CD4-positive, alpha-beta T cell treated with Interleukin-17A for 1 hour (primary cell): ENCODE data around the gene PMFBP1.
A peak's percentile ranks its signal among the peaks of the same experiment; 100 is the strongest.

Experiments used
- DNase-seq: peaks from one replicate; pipeline ENCODE4 v3.0.0-alpha.2; 2020

PMFBP1 gene

DNA sequence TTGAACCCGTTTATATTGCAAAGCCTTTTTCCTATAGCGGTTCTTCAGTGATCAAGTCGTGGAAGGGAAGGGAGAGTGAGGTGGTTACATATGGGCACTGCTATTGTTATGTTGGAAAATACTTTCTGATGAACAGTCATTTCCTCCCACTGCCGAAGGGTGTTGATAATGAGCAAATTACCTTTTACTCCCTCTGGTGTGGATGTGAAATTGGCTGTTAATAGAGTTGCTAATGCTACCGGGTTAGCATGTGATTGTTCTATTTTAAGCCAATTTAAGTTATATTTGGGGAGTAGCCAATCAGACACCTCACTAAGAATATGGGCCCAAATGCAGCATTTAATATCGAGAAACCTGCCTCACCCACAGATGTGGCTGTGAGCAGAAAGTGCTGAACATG is 15.6 kb upstream of the PMFBP1 start:
- DNase-seq, result no peak

DNA sequence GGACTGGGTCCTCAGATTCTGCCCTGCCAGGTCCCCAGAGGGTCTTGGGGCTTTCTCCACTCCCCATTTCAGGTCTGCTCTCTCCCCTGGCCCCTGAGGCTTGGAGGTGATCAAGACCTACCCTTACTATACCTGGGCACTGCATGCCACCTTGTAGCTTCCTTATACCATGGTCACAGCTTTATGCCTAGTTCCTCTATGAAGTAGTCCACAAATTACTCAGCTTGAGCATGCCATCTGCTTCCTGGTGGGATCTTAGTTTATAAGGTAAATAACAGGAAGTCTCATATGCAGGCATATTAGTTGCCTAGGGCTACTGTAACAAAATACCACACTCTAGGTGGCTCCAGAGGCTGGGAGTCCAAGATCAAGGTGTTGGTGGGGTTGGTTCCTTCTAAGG is 11.0 kb upstream of the PMFBP1 start:
- peak; percentile 25 for DNase-seq

DNA sequence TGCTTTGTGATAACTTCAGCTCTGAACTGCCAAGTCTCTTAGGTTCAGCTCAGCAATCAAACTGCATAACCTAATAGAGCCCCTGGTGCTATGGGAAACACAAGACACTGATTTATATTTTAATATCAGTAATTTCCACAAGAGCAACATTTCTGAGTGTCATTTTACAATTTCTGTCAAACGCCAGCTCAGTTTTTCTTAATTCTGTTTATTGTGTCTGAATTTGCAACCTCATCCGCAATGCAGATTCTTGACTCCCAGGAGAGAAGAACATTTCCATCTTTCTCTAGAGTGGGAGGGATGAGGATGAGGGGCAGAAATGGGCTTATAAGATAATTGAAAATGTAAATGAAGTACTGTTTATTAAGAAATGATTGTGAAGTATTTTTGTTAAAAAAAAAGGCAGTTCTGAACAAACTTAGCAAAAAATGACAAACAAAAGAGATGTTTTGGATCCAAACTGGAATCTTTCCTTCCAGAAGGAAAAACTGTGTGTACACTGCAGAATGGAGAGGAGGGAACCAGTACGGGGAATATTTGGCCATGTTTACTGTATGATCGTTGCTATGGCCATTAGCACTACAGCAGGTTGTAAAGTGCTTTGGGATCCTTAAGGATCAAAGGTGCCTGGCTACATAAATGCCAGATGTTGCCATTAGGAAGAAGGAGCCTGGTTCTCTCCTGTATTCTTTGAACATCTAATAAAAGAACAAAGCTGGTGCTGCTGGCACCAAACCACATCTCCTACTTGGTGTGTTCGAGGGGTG is 7.4 kb upstream of the PMFBP1 start:
- no peak for DNase-seq

DNA sequence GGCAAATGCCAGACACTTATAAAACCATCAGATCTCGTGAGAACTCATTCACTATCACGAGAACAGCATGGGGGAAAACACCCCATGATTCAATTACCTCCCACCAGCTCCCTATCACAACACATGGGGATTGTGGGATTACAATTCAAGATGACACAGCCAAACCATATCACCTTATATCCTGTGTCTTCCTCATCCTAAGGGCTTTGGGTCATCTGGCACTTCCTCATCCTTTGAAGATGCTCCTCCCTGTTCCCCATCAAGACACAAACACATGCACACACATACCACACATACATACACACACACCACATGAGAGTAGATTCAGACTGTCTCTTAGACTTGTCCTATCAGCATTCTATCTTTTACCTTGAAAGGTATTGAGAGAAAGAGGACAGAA is 2.8 kb upstream of the PMFBP1 start:
- no peak for DNase-seq

DNA sequence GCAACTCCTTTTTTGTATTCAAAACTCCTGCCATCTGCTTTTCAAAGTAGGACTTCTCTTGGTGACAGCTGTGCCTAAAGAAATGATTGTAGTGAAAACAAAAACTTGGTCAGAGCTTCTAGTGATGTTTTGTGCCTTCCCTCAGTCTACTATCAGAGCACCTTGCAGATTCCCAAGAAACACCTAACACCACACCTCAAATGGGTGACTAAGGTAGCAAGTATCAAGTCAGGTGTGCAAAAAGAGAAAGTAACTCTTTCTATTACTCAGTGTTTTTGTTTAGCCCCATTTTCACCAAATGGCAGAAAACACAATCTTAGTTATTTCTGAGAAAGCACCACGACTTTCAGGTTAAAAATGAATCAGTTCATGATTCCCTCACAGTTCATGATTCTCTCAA is 2.0 kb upstream of the PMFBP1 start:
- DNase-seq, result no peak

DNA sequence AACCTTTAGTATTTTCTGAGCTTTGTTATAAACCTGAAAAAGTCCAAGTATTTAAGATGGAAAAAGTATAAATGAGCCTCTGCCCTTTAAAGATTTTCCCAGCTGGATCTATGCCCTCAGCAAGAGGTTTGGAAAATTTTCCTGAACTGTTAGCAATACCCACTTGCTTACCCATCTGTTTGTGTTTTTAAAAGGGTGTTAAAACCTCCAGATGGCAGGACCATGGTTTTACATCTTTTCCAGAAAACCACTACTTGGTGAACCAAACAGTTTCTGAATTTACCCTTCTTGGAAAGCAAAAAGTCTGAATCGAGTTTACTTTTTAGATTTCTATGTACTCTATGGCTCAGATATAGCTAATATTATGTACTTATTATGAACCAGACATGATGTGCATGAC is 719 bp downstream of the PMFBP1 start:
- DNase-seq, result no peak

DNA sequence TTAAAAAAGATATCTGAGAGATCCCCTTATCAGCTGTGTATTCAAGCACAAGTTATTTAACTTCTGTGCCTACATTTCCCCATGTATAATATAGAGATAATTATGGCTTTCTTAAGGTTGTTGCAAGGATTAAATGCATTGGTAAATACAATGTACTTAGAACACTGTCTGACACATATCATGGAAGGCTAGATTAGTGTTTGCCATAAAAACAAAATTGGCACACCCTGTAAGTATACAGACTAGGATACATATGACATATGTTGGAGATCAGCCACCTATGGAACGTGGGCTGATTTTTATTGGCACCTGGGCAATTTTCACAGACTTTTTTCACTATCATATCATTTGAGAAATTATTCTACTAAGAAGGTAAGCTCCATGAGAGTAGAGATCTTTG is 2.2 kb downstream of the PMFBP1 start:
- DNase-seq, result no peak

DNA sequence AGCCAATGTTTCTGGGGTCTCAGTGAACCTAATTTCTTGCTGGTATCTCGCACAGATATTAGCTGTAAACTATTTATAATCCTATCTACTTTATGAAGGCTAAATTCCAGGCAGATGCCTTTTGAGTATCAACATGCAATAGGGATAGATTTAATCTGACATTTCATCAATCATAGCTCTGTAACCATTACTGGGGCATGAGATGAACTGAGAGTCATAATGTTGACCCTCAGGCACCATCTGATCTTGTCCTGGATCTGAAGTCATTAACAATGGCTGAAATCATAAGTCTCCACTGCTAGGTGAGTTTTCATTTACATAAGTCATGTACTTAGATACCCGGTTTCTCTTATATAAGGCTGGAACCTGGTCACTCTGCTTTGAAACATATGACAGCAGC is 3.6 kb downstream of the PMFBP1 start:
- no peak for DNase-seq

DNA sequence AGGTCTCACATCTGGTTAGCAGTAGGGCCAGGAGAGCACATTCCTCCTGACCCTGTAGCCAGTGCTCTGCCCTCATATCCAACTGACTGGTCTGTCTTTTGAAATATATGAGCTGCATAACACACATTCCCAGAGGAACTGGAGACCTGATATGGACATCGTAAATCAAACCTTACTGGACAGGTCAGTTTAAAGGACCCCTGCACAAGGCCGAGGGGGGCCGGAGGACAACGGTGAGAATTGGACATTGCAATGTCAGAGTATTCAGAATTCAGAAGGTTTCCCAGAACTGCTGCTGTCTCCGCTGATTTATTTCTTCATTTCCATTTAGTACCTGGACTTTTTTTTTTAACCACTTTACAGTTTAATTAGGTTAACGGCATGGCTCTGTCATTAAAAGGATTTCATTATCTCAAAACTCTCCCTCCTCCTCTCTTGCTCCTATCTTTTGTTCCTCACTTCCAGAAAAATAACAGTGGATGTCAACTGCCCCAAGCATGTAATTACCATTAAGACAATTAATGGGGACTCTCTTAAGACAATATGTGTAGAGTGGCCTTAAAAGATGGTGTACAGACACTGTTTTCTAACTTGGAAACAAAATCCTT is 4.9 kb downstream of the PMFBP1 start:
- no peak for DNase-seq

DNA sequence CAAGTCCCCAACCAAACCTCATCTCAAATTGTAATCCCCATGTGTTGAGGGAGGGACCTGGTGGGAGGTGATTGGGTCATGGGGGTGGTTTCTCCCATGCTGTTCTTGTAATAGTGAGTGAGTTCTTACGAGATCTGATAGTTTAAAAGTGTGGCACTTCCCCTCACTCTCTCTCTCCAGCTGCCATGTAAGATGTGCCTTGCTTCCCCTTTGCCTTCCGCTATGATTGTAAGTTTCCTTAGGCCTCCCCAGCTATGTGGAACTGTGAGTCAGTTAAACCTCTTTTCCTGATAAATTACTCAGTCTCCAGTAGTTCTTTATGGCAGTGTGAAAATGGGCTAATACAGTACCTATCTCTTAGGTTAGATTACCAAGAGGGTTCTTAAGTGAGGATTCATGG is 5.8 kb downstream of the PMFBP1 start:
- DNase-seq, result no peak

DNA sequence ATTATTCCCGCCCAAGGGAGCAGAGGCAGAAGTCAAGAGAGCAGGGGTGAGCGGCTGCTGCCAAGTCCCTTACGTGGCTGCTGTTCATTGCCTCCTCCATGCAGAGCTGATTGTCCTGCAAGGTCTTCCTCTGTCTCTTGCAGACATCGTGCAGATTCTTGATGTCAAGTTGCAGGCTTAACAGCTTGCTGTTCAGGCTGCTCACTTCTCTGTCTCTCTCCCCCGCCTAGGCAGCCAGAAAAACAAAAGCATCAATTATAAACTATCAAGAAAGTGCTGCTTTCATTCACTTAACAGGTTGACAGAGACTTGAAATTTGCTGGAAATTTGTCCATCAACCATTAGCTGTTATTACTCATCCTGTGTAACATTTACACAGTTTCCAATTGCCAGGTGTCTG is 7.3 kb downstream of the PMFBP1 start:
- no peak for DNase-seq

DNA sequence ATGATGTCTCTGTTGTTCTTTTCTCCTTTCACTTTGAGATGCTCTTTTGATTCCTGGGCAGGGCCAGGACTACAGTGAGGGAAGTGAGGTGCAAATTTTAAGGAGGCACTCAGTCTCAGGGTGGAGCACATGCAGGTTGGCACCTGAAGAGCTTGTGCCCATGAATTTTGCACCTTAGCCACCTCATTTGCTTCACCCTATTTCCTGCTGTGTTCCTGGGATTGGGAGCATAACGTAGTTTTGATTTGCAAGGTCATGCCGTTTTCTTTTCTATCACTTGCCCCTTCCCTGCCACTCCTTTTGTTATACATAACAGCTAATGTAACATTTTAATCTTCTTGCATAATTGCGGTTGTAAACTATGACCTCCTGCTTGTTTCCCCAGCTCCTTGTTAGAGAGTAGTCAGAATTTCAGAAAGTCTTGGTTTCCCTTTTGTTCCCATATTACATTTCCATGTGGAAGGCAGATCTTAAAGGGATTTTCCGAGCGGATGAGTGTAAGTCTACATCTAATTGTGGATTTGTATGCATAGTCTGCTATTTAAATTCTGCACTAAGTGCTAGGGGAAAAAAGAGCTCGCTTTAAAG is 9.8 kb downstream of the PMFBP1 start:
- DNase-seq, result no peak

DNA sequence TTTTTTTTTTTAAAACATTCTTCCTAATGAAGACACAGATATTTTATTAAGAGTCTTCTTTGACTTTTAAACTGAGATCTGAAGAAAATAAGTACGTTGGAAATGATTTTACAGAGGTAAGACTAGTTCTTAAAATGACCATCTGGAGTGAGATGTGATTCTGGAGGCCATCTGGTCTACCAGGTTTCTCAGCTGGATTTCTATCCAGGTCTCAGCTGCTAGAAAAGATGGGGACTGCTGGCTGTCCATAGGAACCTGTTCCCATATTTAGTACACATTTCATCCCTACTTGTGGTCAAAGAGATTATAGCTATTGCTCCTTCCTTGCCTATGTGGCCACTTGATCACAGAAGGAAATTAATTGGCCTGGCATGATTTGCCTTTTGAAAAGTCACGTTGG is 12.2 kb downstream of the PMFBP1 start:
- no peak for DNase-seq

DNA sequence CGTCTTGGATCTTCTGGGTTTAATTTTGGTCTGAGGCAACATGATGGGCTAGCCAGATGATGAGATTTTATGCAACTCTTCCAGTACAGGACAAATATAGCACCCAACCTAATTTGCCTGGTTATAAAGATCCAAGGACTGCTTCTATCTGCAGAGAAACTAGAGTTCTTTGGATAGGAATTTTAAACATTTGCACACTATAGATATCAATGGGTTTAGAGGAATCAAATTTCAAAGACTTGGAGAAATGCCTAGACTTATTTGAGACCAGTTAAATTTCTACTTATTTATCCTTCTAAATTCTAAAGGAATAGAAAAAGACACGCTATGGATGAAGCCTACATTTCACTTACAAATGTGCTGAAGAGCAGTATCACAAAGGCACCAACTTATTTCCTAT is 12.6 kb downstream of the PMFBP1 start:
- no peak for DNase-seq

DNA sequence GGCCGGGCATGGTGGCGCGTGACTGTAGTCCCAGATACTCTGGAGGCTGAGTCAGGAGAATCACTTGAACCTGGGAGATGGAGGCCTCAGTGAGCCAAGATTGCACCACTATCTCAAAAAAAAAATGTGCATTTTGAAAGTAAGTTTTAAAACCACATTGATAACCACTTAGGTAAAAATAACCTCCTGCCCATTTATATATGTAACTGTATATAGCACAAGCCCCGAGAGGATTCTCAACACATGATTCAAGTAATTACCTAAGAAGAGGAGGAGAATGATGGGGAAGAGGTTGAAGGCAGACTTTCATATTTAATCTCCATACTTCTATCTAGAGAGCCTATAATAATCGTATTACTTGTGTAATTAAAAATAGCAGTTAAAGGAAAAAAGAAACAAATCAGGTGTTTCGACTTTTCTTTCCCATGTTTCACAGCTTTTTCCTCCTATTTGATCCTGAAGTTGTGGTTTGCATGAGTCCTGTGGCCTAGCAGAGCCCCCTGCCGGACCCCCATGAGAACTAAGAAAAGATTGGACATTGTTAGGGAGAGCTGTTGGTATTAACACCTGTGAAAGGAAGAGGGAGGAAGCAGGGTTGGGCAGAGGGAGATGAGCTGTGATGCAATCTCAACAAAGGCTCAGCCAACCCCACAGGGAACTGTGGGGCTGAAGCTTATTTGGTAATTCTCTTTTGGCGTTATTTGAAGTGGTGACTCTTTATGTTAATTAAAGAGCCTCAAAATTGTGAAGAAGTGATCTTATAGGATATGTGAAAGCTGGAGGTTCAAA is 22.1 kb downstream of the PMFBP1 start:
- no peak for DNase-seq

DNA sequence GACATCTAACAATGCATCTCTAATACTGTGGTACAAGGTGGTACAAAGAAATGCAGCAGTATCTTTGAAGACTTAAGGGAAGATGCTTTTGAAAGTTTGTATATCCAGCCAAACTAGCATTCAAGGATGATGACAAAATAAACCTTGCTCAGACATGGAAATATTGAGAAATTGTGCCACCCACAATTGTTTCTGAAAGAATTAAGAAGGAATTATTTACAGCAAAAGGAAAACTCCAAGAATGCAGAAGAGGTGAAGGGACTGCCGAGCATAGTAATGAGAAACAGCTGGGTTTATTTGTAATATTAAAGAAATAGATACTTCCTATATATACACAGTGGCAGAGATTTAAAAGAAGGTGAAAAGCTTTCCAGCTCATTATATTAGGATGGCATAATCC is 29.5 kb downstream of the PMFBP1 start:
- no peak for DNase-seq

DNA sequence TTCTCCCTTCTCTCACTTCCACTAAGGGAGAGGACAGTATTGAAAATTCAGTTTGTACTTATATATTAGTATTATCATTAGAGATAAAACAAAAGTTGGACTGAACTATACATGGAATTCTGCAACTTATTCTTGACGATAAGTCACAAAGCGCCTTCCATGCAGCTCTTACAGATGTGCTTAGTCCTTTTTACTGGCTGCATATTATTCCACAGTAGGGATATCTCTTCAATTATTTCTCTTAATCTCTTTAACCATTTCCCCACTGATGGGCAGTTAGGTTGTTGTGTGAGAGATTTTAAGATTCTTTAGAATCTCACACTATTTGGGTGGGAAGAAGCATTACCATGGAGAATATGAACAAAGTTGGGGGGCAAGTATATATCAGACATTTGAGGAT is 32.0 kb downstream of the PMFBP1 start:
- no peak for DNase-seq

DNA sequence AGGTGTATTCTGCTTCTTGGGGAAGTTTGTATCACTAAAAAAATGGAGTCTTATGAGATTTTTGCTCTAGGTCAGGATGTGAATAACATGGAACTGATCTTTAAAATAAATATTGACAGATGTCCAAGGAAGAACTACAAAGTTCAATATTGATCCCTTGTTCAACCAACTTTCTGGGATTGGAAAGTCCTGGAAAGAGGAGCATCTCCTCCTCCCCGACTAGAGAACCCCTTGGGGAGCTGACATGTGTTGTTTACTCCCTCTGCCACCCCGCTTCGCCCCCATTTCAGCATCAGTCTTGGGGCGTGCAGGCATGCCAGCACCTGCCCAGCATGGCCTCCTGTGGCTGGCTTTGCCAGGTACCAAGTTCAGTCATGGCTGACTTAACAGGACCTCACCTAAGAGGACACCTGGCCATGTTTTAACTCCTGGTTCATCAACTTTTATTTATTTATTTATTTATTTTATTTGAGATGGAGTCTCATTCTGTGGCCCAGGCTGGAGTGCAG is 33.8 kb downstream of the PMFBP1 start:
- no peak for DNase-seq

DNA sequence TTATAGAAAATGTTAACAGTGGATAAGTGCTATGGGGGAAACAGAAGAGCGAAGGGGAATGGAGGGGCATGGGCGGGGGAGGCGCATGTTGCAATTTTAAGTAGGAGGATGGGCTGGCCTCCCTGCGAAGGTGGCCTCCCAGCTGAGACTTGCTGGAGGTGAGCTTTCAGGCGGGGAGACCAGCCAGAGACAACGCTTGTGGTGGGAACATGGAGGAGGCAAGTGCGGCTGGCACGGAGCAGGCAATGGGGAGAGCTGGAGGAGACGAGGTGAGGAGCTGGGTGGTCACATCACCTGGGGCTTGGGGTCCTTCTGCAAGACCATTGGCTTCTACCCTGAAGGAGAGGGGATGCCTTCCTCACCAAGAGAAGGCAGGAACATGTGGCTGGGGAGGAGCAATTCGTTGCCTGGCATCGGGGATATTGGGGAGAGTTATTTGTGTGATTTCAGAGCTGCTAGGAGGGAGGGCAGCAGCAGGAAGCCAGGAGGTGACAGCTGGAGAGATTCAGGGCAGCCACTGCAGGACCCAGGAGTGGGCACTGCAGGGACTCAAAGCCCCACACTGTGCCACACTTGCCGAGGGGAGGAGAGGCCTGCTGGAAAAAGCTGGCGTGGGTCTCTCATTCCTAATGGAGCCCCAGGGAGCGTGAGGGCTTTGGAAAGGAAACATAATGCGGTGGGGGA is 34.4 kb downstream of the PMFBP1 start:
- no peak for DNase-seq

DNA sequence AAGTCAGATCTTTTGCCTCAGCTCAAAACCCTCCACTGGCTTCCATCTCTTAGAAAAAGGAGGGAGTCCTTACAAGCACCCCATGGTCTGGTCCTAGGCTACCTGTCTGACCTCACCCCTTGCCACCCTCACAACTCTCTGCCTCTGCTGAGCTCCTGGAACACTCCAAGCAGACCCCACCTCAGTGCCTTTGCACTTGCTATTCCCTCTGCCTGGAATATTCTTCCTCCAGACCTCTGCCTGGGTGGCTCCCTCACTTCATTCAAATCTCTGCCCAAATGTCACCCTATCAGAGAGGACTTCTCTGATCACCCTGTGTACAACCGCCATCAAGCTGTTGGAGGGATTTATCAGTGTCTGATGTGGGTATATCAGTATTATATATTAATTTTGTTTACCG is 37.4 kb downstream of the PMFBP1 start:
- DNase-seq, result no peak

DNA sequence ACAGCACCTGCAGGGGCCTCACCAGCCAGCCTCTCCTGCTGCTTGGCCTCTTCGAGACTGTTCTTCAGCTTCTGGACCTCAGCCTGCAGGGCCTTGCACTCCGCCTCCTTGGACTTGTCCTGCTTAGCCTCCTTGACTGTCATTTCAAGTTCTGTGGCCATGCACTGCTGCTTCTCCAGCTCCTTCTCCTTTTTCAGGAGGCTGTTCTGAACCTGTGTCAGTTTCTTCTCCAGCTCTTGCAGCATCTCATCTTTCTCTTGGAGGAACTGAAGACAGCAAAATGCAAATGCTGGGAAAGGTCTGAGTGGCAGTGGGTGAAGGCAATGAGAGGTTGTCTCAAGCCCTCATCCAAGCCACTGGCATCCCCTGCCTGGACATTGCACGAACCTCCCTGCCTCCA is 39.2 kb downstream of the PMFBP1 start:
- DNase-seq, result no peak

DNA sequence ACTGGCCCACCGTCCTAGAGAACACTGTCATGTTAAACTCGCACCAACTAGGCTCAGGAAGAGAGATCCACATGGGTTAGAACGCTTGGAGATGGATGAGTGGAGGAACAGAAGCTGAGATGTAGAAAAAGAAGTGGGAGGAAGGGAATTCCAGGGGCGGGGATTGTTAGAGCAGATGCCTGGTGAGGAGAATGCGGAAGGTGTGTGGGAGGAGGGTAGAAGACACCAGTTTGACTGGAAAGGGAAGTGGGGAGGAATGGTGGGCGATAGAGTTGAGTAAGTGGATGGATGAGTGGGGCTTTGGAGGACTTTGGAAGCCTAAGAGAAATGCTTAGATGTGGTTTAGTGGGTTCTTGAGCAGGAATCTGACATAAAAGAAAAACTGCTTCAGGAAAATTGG is 40.9 kb downstream of the PMFBP1 start:
- DNase-seq, result no peak
